GM04503 (cell line): ENCODE measurements around the gene SPSB3.
"Not testable (repeated sequence)": the region's sequence is repeated elsewhere in the genome, so short reads cannot be mapped to it uniquely, and the experiment has no call there.

Experiments
- DNase-seq: peaks from one replicate; pipeline ENCODE4 v3.0.0-alpha.2; 2012; ENCODE audit warnings: low read depth

The SPSB3 gene

GRCh38 chr16:1816396-1817275 is 34.3 kb upstream of the SPSB3 start:
- DNase-seq, result no peak

GRCh38 chr16:1815461-1815860 is 33.1 kb upstream of the SPSB3 start:
- no peak for DNase-seq

- peak; percentile 12 for DNase-seq
These were observed 30.4 kb upstream of the SPSB3 start for GRCh38 chr16:1812732-1813163.

DNA sequence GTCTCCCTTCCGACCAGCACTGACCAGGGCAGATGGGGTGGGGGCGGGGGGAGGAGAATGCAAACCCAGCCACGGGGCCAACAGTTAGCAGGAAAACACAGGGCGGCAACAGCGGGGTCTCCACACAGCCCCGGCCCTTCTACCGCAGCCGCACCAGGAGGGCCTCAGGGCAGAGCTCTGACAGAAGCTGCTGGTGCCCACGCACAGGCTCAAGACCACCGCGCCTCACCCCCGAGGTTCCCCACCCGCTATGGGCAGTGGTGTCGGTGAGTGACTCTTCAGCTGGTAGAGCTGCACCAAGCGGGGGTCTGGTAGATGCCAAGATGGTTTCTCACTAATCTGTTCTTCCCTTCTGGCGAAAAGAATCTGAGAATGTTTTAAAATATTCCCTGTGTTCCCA is 28.2 kb upstream of the SPSB3 start:
- DNase-seq, result no peak

- no peak for DNase-seq
These were observed 27.7 kb upstream of the SPSB3 start for GRCh38 chr16:1810106-1810505.

GRCh38 chr16:1809281-1809801 is 27.0 kb upstream of the SPSB3 start:
- DNase-seq, result no peak

DNA sequence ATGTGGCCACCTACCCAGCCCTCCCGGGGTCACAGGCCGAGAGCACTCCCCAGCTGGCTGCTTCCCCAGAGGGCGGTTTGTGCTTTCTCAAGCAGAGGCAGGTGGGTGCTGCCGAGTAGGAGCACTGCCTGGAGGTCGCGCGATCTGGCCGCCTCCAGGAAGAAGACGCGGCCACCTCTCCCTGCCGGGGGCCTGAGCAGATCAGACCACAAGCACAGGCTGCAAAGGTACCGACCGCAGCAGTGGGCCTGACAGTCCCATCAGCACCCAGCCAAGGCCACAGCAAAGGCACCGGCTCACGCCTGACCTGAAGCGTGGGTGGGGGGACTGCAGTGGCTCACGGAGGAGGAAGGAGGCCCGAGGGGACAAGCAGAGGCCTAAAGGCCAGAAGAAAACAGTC is 26.3 kb upstream of the SPSB3 start:
- no peak for DNase-seq

- DNase-seq, result no peak
These were observed 25.3 kb upstream of the SPSB3 start for GRCh38 chr16:1807626-1808025.

DNA sequence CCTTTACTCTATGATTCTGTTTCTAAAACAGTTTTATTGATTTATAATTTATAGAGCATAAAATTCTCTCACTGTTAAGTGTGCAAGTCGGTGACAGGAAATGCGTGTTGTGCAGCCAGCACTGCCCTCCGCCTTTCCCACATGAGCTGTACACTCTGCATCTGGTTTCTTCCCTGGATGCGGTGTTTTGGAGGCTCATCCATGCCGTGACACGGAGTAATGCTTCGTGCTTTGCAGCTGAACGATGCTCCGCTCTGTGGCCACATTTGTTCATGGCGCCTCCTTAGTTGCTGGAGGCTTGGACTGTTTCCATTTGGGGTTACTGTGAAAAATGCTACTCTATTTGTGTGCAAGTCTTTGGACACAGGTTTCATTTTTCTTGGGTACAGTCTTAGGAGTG is 18.3 kb upstream of the SPSB3 start:
- DNase-seq, result peak; percentile 72

GRCh38 chr16:1799263-1799662 is 16.9 kb upstream of the SPSB3 start:
- DNase-seq, result not testable (repeated sequence)

GRCh38 chr16:1794908-1795666 is 12.7 kb upstream of the SPSB3 start:
- no peak for DNase-seq

DNA sequence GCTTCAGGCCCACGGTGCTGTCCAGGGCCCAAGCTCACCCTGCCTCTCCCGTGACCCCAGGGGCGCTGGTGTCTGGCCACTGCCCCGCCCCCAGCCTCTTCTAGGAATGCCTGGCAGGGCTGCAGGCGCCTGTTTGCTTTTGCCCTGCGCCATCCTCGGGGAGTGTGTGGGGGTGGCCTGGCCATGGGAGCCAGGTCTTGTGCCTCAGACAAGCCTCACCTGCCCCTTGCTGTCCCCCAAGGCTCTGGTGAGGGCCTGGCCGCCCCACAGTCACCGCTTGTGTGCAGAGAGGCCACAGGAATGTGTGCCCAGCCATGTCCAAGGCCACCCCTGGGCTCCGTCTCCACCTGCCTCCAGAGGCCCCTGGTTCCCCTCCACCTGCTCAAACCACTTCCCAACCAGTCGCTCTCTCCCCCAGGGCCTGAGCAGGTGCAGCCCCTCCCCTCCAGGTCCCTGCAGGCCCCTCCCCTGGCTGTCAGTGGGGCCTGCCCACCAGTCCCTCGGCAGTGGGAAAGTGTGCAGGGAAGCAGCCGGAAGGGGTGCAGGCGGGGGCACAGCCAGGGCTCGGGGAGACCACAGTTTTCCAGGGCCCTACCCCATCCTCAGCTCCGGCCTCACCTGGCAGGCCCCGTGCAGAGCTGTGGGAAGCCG is 12.0 kb upstream of the SPSB3 start:
- DNase-seq, result no peak

GRCh38 chr16:1793578-1794220 is 11.3 kb upstream of the SPSB3 start, which contains the start of gene IGFALS:
Gene IGFALS (minus strand): TSS chr16:1793705. CDS start chr16:1793652, 53 bp downstream.
- DNase-seq, result no peak

DNA sequence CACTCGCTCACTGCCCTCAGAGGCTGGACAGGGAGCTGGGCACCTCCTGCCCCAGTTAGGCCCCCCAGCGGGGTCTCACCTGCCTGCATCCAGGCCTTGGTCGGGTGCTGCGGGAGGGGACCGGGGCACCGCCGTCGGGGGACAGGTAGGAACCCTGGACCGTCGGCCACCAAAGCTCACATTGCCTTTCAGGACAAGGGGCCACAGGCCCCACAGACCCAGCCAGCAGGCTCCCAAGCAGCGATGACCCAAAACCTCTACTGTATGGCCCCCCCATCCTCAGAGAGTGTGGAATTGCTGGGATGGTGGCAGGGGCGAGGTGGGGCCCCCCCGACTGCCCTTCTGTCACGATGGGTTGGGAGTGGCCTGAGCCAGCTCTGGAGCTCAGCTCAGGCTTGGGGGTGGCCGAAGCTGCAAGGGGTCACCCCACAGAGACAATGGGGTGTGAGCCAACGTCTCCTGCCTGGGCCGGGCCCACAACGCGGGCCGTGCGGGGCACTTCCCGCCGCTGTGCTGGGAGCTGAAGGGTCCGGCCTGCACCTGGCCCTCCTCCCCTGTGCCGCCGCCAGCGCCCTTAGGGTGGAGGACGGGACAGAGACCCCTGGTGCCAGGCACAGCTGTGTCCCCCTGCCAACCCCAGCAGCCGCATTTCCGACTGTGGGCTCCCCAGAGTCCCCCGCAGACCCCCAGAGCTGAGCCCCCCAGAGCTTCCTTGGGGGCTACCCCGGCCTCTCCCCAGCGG is 10.6 kb upstream of the SPSB3 start:
- no peak for DNase-seq

GRCh38 chr16:1791943-1792812 is 9.8 kb upstream of the SPSB3 start:
- DNase-seq, result no peak

DNA sequence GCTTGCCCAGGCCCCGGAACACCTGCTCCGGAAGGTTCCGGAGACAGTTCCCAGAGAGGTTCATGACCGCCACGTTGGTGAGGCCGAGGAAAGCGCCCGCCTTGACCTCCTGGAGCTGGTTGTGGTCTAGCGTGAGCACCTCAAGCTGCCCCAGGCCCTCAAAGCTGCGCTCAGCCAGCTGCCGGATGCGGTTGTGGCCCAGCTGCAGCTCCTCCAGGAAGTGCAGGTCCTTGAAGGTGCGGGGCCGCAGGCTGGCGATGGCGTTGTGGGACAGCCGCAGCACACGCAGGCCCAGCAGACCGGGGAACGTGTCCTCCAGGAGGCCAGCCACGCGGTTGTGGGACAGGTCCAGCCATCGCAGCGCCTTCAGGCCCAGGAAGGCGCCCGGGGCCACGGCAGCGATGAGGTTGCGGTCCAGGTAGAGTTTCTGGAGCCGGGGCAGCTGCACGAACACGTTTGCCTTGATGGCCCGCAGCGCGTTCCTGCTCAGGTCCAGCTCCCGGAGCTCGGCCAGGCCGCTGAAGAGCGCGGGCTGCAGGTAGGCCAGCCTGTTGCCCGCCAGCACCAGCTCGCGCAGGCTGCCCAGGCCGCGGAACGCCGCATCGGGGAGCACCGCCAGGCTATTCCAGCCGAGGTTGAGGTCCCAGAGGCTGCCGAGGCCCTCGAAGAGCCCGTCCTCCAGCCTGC is 9.0 kb upstream of the SPSB3 start:
- no peak for DNase-seq

DNA sequence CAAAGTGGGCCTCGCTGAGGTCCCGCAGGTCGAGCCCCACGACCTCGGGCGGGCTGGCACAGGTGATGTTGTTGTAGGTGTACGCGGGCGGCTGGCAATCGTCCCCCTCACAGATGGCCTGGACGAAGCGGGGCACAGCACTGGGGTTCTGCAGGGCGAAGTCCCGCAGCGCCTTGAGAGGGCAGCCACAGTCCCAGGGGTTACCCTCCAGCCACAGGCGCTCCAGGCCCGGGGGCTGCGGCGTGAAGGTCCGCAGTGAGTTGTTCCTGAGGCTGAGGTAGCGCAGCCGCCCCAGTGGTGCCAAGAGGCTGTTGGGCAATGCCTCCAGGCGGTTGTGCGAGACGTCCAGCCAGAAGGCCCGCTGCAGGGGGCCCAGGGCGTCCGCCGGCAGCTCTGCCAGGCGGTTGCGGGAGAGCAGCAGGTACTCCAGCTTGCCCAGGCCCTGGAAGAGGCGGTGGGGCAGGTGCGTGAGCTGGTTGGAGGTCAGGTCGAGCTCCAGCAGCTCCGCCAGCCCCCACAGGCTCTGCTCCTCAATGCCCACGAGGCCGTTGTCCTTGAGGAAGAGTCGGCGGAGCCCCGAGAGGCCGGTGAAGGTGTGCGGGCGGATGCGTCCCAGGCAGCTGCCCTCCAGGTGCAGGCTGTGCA is 8.4 kb upstream of the SPSB3 start:
- DNase-seq, result no peak

- no peak for DNase-seq
These were observed 7.9 kb upstream of the SPSB3 start for GRCh38 chr16:1790261-1790610.

DNA sequence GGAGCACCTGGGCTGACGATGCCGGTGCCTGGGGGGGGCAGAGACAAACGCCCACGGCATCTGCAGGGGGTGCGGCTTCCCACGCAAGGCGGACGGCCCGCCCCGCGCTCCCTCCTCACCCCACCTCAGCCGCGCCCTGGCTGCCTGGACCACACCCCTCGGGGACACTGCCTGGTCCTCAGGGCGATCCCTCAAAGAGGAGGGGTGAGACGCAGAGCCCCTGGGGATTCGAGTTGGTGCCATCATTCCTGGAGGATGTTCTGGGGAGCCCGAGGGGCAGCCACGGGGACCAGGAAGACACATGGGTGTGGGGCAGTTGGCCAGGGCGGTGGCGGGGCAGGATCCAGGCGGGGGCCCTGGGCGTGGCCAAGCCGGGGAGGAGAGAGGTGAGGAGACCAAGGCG is 7.3 kb upstream of the SPSB3 start:
- DNase-seq, result no peak
